Prostate gland (tissue), 2 donors: ENCODE results near the gene SLC25A29. TPM values are rescaled to one million over a fixed set of nuclear protein-coding genes. Genes with fewer than 3 reads are reported as not detected.
"Not testable (repeated sequence)": the region's sequence is repeated elsewhere in the genome, so short reads cannot be mapped to it uniquely, and the experiment has no call there.

Experiments
- DNase-seq: peaks from one replicate; pipeline ENCODE4 v3.0.0-alpha.2; 2019; ENCODE audit warnings: low spot score
- H3K27ac ChIP-seq, 2 donors: fragments of 200-600 bp; sonication (generic); 2 replicates each; pipeline ENCODE4 v1.5.1; 2017 to 2019
- H3K27me3 ChIP-seq: fragments of 200-600 bp; sonication (generic); replicated peaks from 2 replicates; pipeline ENCODE4 v1.5.1; 2019; ENCODE audit not compliant: insufficient read depth
- H3K36me3 ChIP-seq, 2 donors: fragments of 200-600 bp; sonication (generic); 1 replicate in 1 of 2; 2 replicates in 1 of 2; pipeline versions ENCODE4 v1.5.1 to v1.8.1; 2017 to 2019
- H3K4me1 ChIP-seq: fragments of 200-600 bp; sonication (generic); replicated peaks from 2 replicates; pipeline ENCODE4 v1.5.1; 2019
- H3K4me3 ChIP-seq, 2 donors: fragments of 200-600 bp; sonication (generic); 2 replicates each; pipeline ENCODE4 v1.5.1; 2017 to 2019
- H3K9me3 ChIP-seq: fragments of 200-600 bp; sonication (generic); 2 replicates; pipeline ENCODE4 v1.5.1; 2017
- POLR2A ChIP-seq: fragments of 450-650 bp; IDR thresholded peaks from one replicate; pipeline ENCODE4 v1.6.1; 2016; ENCODE audit warnings: antibody characterized with exemption, mild to moderate bottlenecking
- POLR2AphosphoS5 ChIP-seq: sonication (generic); formaldehyde crosslinking; IDR thresholded peaks from one replicate; pipeline ENCODE4 v1.6.1; 2017; ENCODE audit warnings: antibody characterized with exemption
- WGBS: methylation state at CpG from one replicate; pipeline ENCODE4 v1.1.5; 2018; 5-methylcytosine and 5-hydroxymethylcytosine counted together
- intact Hi-C: fragments of 100-400 bp; cut with DNase I; formaldehyde crosslinking; loops from one replicate; pipeline ENCODE4 v1.14.2; 2022
- total RNA-seq, 2 donors: library from RNA; depleted of rRNA; stranded (reverse); fragments of >200 nt; gene quantifications; one replicate each; pipeline ENCODE4 v1.1.0, GENCODE V29; 2016
- TF ChIP-seq, protein P1 (sequence below), 4 experiments: fragments of 200-600 bp in 2 of 4; fragments of 450-650 bp in 2 of 4; sonication (generic) in 2 of 4; IDR thresholded peaks; 1 replicate in 3 of 4; 2 replicates in 1 of 4; pipeline ENCODE4 v1.5.1; 2016 to 2019; ENCODE audit warnings: antibody characterized with exemption in 4 of 4, mild to moderate bottlenecking in 2 of 4, moderate library complexity in 2 of 4

Gene SLC25A29
- total RNA-seq, 2 donors from 2014 or later: 147 to 169 TPM

DNA sequence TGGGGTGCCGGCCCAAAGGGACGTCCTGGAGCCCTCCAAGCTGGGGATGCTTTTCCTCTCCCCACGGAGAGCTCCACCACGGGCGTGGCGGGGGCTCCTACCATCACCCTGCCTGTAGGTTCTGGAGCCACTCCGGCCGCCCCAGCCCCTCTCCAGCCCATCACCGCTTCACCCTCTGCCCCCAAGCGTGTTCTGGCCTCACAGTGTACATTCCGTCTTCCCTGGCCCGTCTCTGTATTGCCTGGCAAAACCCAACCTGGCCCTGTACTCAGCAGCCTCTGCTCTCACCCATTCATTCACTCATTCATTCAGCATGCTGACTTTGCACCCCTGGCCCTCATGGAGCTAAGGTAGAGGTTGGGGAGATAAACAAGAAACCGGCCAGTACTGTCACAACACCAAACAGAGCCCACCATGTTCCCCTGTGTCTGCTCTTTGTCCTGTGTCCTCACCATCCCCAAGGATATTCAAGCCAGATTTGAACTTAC is 20.3 kb downstream of the SLC25A29 start:
- DNase-seq: no peak
- Histone ChIP-seq H3K4me3 (peak overlapping the region; percentile 62 to 67), H3K27ac (peak overlapping the region; percentile 92), H3K9me3 (no peaks in the 10 kb centered on the region), H3K36me3 (no peaks in the 10 kb centered on the region), H3K4me1 (peaks cover 7% of the 10 kb centered on the region), H3K27me3 (no peaks in the 10 kb centered on the region)
- WGBS: 23% methylated on average over 12 of the region's 13 CpGs
- TF ChIP-seq, protein P1, sequence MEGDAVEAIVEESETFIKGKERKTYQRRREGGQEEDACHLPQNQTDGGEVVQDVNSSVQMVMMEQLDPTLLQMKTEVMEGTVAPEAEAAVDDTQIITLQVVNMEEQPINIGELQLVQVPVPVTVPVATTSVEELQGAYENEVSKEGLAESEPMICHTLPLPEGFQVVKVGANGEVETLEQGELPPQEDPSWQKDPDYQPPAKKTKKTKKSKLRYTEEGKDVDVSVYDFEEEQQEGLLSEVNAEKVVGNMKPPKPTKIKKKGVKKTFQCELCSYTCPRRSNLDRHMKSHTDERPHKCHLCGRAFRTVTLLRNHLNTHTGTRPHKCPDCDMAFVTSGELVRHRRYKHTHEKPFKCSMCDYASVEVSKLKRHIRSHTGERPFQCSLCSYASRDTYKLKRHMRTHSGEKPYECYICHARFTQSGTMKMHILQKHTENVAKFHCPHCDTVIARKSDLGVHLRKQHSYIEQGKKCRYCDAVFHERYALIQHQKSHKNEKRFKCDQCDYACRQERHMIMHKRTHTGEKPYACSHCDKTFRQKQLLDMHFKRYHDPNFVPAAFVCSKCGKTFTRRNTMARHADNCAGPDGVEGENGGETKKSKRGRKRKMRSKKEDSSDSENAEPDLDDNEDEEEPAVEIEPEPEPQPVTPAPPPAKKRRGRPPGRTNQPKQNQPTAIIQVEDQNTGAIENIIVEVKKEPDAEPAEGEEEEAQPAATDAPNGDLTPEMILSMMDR (IDR thresholded peaks at IDR 0.05): no peak
- intact Hi-C loops: no loop called here

DNA sequence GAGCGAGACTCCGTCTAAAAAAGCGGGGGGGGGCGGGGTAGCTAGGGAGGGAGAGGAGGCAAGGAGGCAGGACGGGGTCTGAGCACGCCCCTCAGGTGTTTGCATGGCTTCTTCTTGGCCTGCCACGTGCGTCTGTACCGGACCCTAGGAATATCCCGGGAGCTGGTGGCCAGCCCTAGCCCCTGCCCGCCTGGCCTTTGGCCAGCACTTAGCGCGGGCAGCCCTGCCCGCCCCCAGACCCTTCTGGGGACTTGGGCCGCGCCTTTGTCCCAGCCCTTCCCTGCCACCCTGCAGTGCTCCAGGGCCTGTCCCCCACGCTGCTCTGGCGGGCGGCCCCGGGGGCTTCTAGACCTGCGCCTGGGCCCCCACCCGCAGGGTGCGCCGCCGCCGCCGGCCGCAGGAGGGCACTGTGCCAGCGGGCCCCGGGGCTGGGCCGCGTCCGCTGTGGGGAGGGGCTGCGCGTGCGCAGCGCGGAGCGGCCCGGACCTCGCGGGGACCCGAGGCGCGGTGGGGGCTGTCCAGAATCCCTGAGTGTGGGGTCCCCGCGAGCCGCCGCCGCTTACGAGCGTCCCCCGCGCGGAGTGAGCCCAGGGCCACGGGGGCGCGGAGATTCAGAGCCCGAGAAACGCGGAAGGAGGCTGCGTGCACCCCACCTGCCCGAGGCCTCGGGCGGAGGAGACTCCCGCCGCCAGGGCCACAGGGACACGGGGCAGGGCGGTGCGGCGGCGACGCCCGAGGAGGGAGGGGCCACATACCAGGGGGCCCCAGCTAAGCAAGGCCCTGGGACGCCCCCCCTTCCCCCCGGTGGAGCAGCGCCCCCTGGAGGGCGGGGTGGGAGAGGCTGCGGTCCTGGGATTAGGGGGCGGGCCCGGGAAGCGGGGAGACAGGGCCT is 21.0 kb downstream of the SLC25A29 start:
- Histone ChIP-seq H3K36me3 (no peaks in the 10 kb centered on the region), H3K4me1 (peaks cover 7% of the 10 kb centered on the region), H3K4me3 (peak overlapping the region; percentile 62 to 67), H3K9me3 (no peaks in the 10 kb centered on the region), H3K27me3 (no peaks in the 10 kb centered on the region), H3K27ac (peak overlapping the region; percentile 92)
- intact Hi-C loops: no loop called here
- TF ChIP-seq POLR2A (peak; percentile 42), POLR2AphosphoS5 (no peak)
- TF ChIP-seq, protein P1 (IDR thresholded peaks at IDR 0.05): peak; percentile 63 to 91 (median 82)
- peak; percentile 39 for DNase-seq
- 1% methylated on average over 67 of the region's 82 CpGs for WGBS

DNA sequence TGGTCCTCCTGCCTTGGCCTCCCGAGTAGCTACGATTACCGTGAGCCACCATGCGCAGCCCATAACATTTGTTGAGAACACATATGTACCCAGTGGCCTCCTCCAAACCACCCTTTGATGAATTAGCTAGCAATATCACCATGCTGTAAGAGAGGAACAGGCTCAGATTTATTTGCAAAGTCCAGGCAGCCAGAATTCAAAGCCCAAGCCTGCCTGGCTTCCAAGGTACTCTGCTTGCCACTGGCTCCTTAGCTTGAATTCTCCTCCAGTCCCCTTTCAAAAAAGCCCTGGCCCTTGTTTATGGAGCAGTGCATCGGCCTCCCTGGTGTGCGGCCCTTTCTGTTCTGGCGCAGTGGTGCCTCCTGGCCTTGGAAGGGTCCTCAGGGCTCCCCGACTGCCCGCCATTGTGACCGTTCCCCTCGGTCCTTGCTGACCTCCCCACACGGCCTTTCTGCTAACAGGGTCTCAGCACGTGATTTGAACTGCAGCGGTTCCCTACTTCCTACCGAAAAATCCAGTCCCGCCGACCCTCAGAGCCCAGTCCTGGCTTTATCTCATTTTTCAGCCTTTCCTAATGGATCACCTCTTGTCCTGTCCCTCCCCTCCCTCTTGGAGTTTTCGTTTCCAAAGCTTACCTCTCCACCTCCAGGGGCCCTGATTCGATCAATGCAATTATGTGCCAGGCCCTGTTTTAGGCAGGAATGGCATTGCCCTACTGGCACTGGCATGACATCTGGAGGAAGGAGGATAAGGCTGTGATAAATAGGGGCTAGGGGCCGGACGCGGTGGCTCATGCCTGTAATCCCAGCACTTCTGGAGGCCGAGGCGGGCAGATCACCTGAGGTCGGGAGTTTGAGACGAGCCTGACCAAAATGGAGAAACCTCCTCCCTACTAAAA is 22.0 kb downstream of the SLC25A29 start:
- no peak for DNase-seq
- Histone ChIP-seq H3K36me3 (no peaks in the 10 kb centered on the region), H3K4me3 (peak overlapping the region in 1 of 2 donors; percentile 67), H3K9me3 (no peaks in the 10 kb centered on the region), H3K4me1 (peaks cover 7% of the 10 kb centered on the region), H3K27me3 (no peaks in the 10 kb centered on the region), H3K27ac (peak overlapping the region; percentile 92)
- 65% methylated on average over 26 of the region's 26 CpGs for WGBS
- TF ChIP-seq POLR2AphosphoS5: no peak
- intact Hi-C loops: no loop called here

DNA sequence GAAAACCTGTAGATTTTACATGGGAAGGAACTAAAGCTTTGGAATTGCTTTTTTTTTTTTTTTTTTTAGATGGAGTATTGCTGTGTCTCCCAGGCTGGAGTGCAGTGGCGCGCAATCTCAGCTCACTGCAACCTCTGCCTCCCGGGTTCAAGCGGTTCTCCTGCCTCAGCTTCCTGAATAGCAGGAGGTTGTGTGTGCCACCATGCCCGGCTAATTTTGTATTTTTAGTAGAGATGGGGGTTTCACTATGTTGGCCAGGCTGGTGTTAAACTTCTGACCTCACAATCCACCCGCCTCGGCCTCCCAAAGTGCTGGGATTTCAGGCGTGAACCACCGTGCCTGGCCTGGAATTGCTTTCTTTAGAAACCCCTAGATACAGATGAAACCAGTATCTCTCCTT is 22.8 kb downstream of the SLC25A29 start:
- H3K4me1 ChIP-seq: peaks cover 13% of the 10 kb centered on the region
- WGBS: 93% methylated on average over 9 of the region's 9 CpGs
- DNase-seq, H3K4me3 ChIP-seq, intact Hi-C loops, H3K27ac ChIP-seq, H3K27me3 ChIP-seq, H3K36me3 ChIP-seq, H3K9me3 ChIP-seq: not testable (repeated sequence)

DNA sequence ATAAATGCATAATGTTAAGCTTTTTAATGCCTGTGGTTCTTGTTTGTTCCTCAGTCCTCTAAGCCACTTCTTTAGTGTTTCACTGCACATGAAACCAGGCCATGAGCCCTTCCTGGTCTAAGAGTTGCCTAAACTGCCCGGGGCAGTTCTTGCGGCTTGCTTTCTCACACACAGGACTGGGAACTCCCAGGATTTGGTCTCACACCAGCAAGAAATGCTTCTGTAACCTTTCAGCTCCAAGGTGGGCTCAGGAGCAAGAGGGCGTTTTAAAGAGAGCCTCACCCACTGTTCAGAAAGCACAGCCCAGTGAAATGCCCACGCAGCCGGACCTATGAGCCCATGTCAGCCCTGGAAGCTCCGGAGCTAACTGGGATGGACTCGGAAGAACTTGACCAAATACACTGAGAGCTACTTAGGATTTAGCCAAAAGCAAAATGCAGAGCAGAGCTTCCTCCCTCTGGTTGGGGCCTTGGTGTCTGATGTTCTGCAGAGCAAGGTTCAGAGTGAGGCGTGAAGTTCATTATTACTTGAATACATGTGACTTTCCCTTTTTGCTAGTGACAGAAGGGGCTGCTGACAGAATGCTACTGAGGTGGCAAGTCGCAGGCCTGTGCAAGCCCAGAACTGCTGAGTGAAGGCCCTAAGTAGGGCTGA is 23.4 kb downstream of the SLC25A29 start:
- intact Hi-C loops: no loop called here
- TF ChIP-seq POLR2A (no peak), POLR2AphosphoS5 (no peak)
- TF ChIP-seq, protein P1 (IDR thresholded peaks at IDR 0.05): no peak
- H3K27ac ChIP-seq: peak overlapping the region; percentile 33 to 44
- peak; percentile 41 for DNase-seq
- H3K27me3 ChIP-seq: no peaks in the 10 kb centered on the region
- WGBS: 65% methylated on average over 9 of the region's 9 CpGs
- no peaks in the 10 kb centered on the region for H3K9me3 ChIP-seq
- H3K4me3 ChIP-seq: no peak overlapping the region
- H3K36me3 ChIP-seq: no peaks in the 10 kb centered on the region
- peaks cover 13% of the 10 kb centered on the region for H3K4me1 ChIP-seq
